HG03558 (cell line): ENCODE results near the gene NUDT19.
"Not testable (repeated sequence)": the region's sequence is repeated elsewhere in the genome, so short reads cannot be mapped to it uniquely, and the experiment has no call there.

Experiments
- ATAC-seq: cut with Tn5 transposase; IDR thresholded peaks from one replicate; pipeline ENCODE4 v1.9.1; 2021; ENCODE audit warnings: moderate number of reproducible peaks; ENCODE audit not compliant: unreplicated experiment; ENCODE audit errors: extremely low read depth

Gene NUDT19

DNA sequence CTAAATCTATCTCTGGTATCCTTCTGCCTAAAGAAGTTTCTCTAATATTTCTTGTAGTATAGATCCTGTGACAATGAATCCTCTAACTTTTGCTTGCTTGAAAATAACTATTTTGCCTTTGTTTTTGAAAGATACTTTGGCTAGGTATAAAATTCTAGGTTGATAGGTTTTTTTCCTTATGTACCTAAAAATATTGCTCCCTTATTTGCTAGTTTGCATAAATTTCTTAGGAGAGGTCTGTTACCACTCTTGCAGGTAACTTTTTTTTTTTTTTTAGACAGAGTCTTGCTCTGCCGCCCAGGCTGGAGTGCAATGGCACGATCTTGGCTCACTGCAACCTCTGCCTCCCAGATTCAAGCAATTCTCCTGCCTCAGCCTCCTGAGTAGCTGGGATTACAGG is 12.4 kb downstream of the NUDT19 start:
- not testable (repeated sequence) for ATAC-seq

GRCh38 chr19:32708457-32708856 is 16.8 kb downstream of the NUDT19 start:
- no peak for ATAC-seq

- ATAC-seq, result no peak
Observed at GRCh38 chr19:32709032-32709431, 17.4 kb downstream of the NUDT19 start.

- ATAC-seq, result no peak
Observed at GRCh38 chr19:32711747-32712146, 20.1 kb downstream of the NUDT19 start.

DNA sequence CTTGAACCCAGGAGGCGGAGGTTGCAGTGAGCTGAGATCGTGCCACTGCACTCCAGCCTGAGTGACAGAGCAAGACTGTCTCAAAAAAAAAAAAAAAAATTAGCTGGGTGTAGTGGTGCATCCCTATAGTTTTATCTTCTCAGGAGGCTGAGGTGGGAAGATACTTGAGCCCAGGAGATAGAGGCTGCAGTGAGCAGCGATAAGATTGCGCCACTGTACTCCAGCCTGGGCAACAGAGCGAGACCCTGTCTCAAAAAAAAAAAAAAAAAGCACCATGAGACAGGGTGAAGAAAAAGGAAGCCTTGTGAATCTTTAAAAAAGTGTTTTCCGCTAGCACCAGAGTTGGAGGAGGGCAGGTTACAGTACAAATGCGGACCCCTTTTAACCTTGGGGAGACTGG is 24.6 kb downstream of the NUDT19 start:
- not testable (repeated sequence) for ATAC-seq

- ATAC-seq, result no peak
Observed at GRCh38 chr19:32717496-32717895, 25.9 kb downstream of the NUDT19 start.

- ATAC-seq, result no peak
Observed at GRCh38 chr19:32718286-32718685, 26.7 kb downstream of the NUDT19 start.

GRCh38 chr19:32719611-32720059 is 28.0 kb downstream of the NUDT19 start, which contains the start of gene TDRD12:
TDRD12 (plus strand) TSS chr19:32719767; CDS start chr19:32720073, 306 bp downstream.
- no peak for ATAC-seq

DNA sequence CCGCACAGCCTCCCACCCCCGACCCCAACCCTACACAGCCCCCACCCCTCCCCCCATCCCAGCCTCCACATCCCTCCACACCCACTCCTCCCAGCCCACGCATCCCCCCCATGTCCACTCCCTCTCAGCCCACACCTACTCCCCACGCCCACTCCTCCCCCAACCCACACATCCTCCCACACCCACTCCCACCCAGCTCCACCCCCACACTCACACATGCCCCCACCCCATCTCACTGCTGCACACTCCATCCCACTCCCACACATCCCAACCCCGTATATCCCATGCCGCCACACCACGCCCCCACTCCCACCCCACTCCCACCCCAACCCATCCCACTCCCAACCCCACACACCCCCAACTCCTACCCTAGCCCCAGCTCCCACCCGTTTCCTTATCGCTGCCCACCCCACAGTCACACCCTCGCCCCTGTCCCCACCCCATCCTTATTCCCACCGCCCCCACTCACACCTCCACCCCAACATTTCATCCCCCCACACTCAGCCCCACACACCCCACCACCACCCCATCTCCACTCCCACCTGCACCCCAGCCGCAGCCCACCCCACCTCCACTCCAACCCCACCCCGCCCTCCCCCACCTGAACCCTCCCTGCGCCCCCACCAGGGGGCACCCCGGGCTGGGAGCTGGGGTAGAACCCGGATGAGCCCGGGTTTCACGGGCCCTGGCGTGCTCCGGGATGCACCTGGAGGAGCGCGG is 28.8 kb downstream of the NUDT19 start:
- no peak for ATAC-seq

DNA sequence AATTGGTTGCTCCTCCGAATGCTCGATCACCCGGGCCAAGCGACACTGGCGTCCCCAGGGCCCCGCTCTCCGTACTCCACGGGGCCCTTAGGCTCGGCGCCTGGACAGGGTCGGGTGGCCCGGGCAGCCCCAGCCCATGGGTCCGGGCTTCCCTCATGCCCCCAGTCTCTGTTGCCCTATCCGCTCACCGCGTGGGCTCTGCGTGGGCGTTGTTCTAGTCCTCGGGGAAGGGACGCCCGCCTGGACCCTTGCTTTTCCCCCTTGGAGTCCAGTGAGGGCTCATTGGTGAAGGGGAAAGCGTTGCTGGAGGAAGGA is 29.3 kb downstream of the NUDT19 start:
- no peak for ATAC-seq

DNA sequence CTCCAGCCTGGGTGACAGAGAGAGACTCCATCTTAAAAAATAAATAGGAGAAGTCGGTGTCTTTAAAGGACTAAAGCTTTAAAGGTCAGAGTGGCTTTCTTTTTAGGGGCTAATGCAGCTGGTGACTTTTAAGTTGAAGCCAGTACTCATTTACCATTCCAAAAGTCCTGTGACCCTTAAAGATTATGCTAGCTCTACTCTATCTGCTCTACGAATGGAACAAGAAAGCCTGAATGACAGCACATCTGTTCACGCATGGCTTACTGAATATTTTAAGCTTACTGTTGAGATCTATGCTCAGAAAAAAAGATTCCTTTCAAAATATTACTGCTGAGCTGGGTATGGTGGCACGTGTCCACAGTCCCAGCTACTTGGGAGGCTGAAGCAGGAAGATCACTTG is 44.3 kb downstream of the NUDT19 start:
- no peak for ATAC-seq

GRCh38 chr19:32743021-32743420 is 51.4 kb downstream of the NUDT19 start:
- no peak for ATAC-seq

- no peak for ATAC-seq
Observed at GRCh38 chr19:32743447-32743846, 51.8 kb downstream of the NUDT19 start.

GRCh38 chr19:32744555-32745325 is 53.1 kb downstream of the NUDT19 start:
- no peak for ATAC-seq

- ATAC-seq, result not testable (repeated sequence)
Observed at GRCh38 chr19:32745594-32746251, 54.1 kb downstream of the NUDT19 start.

- not testable (repeated sequence) for ATAC-seq
Observed at GRCh38 chr19:32746631-32747196, 55.1 kb downstream of the NUDT19 start.

DNA sequence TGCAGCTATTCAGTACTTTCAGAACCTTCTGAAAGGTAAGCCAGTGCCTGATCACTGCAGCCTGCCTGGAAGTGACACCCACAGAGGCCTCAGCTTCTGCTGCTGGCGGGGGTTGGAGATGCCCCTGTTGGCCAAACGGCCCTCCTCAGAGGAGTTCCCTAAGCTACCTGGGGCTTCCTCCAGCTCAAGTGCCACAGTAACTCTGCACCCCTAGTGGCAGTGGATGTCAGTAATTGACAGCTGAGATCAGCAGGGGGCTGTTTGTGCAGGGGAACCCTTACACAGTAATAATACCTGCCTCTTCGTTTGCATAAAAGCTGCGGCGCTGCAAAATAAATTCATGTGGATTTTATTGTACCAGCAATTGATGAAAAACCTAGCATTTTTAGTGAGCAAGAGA is 56.9 kb downstream of the NUDT19 start:
- no peak for ATAC-seq

DNA sequence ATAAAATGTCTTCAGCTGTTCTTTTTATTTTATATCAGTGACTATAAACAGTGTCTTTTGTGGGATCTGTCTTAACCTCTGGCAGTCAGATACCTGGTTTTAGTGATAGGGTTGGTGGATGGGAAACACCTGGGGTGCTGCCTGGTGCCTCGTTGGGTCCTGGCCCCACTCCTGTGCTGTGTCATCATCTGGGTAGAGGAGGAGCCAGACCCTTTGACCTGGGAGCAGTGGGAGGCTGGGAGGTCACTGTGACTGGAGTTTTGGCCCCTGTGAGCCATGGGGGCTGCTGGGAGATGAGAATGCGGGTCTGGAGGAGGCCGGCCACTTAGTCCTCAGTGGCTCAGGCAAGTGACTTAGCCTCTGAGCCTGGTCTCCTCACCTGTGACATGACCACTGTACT is 57.3 kb downstream of the NUDT19 start:
- ATAC-seq, result no peak

DNA sequence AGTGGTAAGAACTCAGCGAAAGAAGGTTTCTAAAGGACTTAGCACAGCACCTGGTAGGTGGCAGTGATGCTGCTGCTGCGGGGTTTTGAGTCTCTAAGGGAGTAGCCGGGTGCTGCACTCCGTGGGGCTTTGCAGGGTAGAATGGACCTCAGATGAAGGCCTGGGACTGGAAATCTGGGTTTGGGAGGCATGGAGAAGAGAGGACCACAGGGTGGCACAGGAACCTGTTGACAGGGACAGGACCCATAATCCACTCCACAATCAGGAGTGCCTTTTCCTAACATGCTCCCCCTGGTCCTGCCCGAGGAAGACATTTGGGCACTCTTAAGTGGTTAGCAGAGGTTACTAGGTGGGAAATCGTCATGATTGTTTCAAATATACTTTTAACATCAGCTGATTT is 57.7 kb downstream of the NUDT19 start:
- no peak for ATAC-seq

GRCh38 chr19:32750441-32751055 is 58.9 kb downstream of the NUDT19 start:
- ATAC-seq, result no peak
